A673 (cell line): Measurements from ENCODE around the gene PARN. TPM values are rescaled to one million over a fixed set of nuclear protein-coding genes. Genes with fewer than 3 reads are reported as not detected.
A peak's percentile ranks its signal among the peaks of the same experiment; 100 is the strongest.

Experiments
- BruUV-seq: library from RNA; stranded (reverse); fragments of 400-500 nt; replicated peaks from 2 replicates; lab custom pipeline; 2021; lab: Mats Ljungman, UMichigan
- CTCF ChIA-PET: fragments of 300-600 bp; sonication (Branson Sonifier 250); formaldehyde crosslinking; loops from one replicate; lab custom pipeline; 2022; ENCODE audit warnings: antibody characterized with exemption; lab: Charles Lee
- POLR2A ChIA-PET: fragments of 300-600 bp; sonication (Branson Sonifier 250); formaldehyde crosslinking; loops from one replicate; lab custom pipeline; 2022; ENCODE audit warnings: antibody characterized with exemption; ENCODE audit not compliant: low non-redundant PET; lab: Charles Lee
- DNase-seq: peaks from one replicate; pipeline ENCODE4 v3.0.0-alpha.2; 2015; ENCODE audit warnings: low spot score
- H3K27ac ChIP-seq: fragments of 200-600 bp; sonication (generic); 2 replicates; pipeline ENCODE4 v1.5.1; 2016; ENCODE audit warnings: mixed run types, low read depth, mild to moderate bottlenecking, mixed read lengths, antibody characterized with exemption, low read length; ENCODE audit not compliant: poor library complexity, severe bottlenecking
- H3K27me3 ChIP-seq: fragments of 200-600 bp; sonication (generic); replicated peaks from 2 replicates; pipeline ENCODE4 v1.6.1; 2017; ENCODE audit warnings: mixed run types, low read depth, mild to moderate bottlenecking, mixed read lengths, antibody characterized with exemption, low read length; ENCODE audit not compliant: insufficient read depth, poor library complexity
- H3K36me3 ChIP-seq: fragments of 200-600 bp; sonication (generic); 2 replicates; pipeline ENCODE4 v1.6.1; 2016; ENCODE audit warnings: mixed run types, mild to moderate bottlenecking, mixed read lengths, antibody characterized with exemption, low read length; ENCODE audit not compliant: insufficient read depth, poor library complexity, severe bottlenecking
- H3K4me1 ChIP-seq: fragments of 200-600 bp; sonication (generic); 2 replicates; pipeline ENCODE4 v1.6.1; 2017; ENCODE audit warnings: mixed run types, mild to moderate bottlenecking, mixed read lengths, antibody characterized with exemption, low read length; ENCODE audit not compliant: insufficient read depth, poor library complexity, severe bottlenecking
- H3K4me3 ChIP-seq: fragments of 200-600 bp; sonication (generic); 2 replicates; pipeline ENCODE4 v1.5.1; 2016; ENCODE audit warnings: low read depth, mixed run types, mild to moderate bottlenecking, mixed read lengths, low read length; ENCODE audit not compliant: poor library complexity, severe bottlenecking
- H3K9me3 ChIP-seq: fragments of 200-600 bp; sonication (generic); 2 replicates; pipeline ENCODE4 v1.6.1; 2016; ENCODE audit warnings: mixed run types, low read depth, mild to moderate bottlenecking, mixed read lengths, antibody characterized with exemption, low read length; ENCODE audit not compliant: poor library complexity, severe bottlenecking
- EZH2 ChIP-seq: fragments of 200-600 bp; sonication (generic); IDR thresholded peaks from 2 replicates; pipeline ENCODE4 v1.6.1; 2017; ENCODE audit warnings: borderline replicate concordance, low read depth, mild to moderate bottlenecking, mixed read lengths, antibody characterized with exemption, low read length; ENCODE audit not compliant: poor library complexity, severe bottlenecking
- intact Hi-C: fragments of 100-400 bp; cut with micrococcal nuclease; formaldehyde crosslinking; loops from one replicate; pipeline ENCODE4 v1.10.0; 2022; ENCODE audit not compliant: unreplicated experiment
- total RNA-seq: library from RNA; stranded (reverse); gene quantifications from 2 replicates; pipeline ENCODE4 v1.2.3, GENCODE V29; 2021
- TF ChIP-seq, protein P1 (sequence below): fragments of 300-800, 200-600 bp; sonication (generic); conservative IDR thresholded peaks from 2 replicates; pipeline ENCODE4 v1.5.1; 2017; ENCODE audit warnings: low read depth, mild to moderate bottlenecking, antibody characterized with exemption, low read length, moderate library complexity, mixed read lengths

PARN gene
- total RNA-seq, 1 experiment from 2014 or later, result 37.5 TPM

DNA sequence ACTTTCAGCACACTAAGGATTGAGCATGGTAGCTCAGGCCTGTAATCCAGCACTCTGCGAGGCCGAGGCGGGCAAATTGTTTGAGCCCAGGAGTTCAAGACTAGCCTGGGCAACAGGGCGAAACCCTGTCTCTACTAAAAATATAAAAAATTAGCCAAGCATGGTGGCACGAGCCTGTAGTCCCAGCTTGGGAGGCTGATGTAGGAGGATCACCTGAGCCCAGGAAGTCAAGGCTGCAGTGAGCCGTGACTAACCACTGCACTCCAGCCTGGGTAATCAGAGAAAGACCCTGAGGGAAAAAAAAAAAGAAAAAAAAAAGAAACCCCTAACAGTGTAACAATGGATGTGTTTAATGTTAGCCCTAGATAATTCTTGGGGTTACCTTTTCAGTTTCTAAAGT, 24.0 kb downstream of the PARN start:
- POLR2A ChIA-PET, result interaction anchor here (0.7 kb wide), 1 partner anchor 321 kb away, joined by 6 read pairs; no protein-coding TSS in a partner anchor
- H3K4me3 ChIP-seq, result no peak overlapping the region
- BruUV-seq, result no TSS peak
- TF ChIP-seq EZH2, result no peak
- TF ChIP-seq, protein P1, sequence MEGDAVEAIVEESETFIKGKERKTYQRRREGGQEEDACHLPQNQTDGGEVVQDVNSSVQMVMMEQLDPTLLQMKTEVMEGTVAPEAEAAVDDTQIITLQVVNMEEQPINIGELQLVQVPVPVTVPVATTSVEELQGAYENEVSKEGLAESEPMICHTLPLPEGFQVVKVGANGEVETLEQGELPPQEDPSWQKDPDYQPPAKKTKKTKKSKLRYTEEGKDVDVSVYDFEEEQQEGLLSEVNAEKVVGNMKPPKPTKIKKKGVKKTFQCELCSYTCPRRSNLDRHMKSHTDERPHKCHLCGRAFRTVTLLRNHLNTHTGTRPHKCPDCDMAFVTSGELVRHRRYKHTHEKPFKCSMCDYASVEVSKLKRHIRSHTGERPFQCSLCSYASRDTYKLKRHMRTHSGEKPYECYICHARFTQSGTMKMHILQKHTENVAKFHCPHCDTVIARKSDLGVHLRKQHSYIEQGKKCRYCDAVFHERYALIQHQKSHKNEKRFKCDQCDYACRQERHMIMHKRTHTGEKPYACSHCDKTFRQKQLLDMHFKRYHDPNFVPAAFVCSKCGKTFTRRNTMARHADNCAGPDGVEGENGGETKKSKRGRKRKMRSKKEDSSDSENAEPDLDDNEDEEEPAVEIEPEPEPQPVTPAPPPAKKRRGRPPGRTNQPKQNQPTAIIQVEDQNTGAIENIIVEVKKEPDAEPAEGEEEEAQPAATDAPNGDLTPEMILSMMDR, result no peak
- H3K36me3 ChIP-seq, result peaks cover 62% of the 10 kb centered on the region
- peaks cover 14% of the 10 kb centered on the region for H3K4me1 ChIP-seq
- H3K27ac ChIP-seq, result no peak overlapping the region
- no peaks in the 10 kb centered on the region for H3K9me3 ChIP-seq
- intact Hi-C loops, result no loop called here
- no peak for DNase-seq
- no peaks in the 10 kb centered on the region for H3K27me3 ChIP-seq
- CTCF ChIA-PET, result no interaction called here

DNA sequence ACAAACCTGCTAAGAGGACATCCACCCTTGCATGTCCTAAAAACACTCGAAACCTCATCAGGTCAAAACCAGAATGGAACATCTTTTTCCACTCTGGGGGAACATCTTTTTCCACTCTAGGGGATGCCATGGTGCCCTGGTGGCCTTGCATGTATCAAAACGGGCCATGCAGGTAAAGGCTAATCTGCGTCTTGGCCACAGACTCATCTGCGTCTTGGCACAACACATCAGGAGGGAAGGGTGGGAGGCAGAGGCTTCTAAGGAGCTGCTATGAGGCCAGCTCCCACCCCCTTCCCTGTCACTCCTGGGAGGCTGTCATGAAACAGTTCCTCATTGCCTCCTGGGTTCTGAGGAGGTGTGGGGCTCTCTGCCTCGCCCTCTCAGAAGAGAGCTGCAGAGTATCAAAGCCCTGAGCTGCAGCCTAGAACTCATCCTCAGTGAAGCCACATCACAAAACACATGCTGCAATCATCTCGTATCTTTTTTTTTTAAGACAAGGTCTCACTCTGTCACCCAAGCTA, 27.6 kb downstream of the PARN start:
- H3K4me3 ChIP-seq, result no peak overlapping the region
- no peak overlapping the region for H3K27ac ChIP-seq
- no peaks in the 10 kb centered on the region for H3K4me1 ChIP-seq
- no peak for DNase-seq
- ChIA-PET POLR2A (no interaction called here), CTCF (no interaction called here)
- no TSS peak for BruUV-seq
- peaks cover 51% of the 10 kb centered on the region for H3K36me3 ChIP-seq
- intact Hi-C loops, result loop anchor here (5.0 kb wide), 1 partner anchor 350 kb away; no protein-coding TSS in a partner anchor
- no peaks in the 10 kb centered on the region for H3K27me3 ChIP-seq
- TF ChIP-seq, protein P1, result no peak
- no peak for TF ChIP-seq EZH2
- no peaks in the 10 kb centered on the region for H3K9me3 ChIP-seq

DNA sequence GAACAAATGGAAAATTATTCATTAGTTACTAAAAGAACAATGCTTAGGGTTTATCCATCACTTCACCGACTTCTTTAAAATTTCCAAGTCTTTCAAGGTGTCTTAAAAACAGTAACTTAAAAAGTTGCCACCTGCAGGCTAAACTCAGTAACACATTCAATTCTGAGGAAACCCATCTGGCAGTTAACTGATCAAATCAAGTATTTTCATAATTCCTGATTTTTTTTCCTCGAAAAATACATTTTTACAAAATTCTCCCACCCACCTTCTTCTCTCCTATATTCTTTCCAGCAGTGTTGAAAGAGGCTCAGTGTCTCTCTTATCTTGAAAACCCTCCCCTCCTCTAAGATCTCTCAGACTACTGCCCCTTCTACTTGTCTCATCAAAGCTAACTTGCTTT, 29.9 kb downstream of the PARN start:
- no TSS peak for BruUV-seq
- peaks cover 29% of the 10 kb centered on the region for H3K36me3 ChIP-seq
- H3K4me3 ChIP-seq, result no peak overlapping the region
- intact Hi-C loops, result loop anchor here (5.0 kb wide), 1 partner anchor 348 kb away; no protein-coding TSS in a partner anchor
- H3K27ac ChIP-seq, result no peak overlapping the region
- no peaks in the 10 kb centered on the region for H3K4me1 ChIP-seq
- TF ChIP-seq EZH2, result no peak
- TF ChIP-seq, protein P1, result peak; percentile 61
- DNase-seq, result peak; percentile 30
- POLR2A ChIA-PET, result no interaction called here
- CTCF ChIA-PET, result no interaction called here
- H3K27me3 ChIP-seq, result no peaks in the 10 kb centered on the region
- H3K9me3 ChIP-seq, result no peaks in the 10 kb centered on the region
